HG03060 (cell line): ENCODE data around the gene LCE4A.
"Not testable (repeated sequence)": the region's sequence is repeated elsewhere in the genome, so short reads cannot be mapped to it uniquely, and the experiment has no call there.

Source experiments
- ATAC-seq: cut with Tn5 transposase; IDR thresholded peaks from one replicate; pipeline ENCODE4 v1.9.1; 2021; ENCODE audit warnings: low read depth, moderate number of reproducible peaks; ENCODE audit not compliant: unreplicated experiment

Gene LCE4A

DNA sequence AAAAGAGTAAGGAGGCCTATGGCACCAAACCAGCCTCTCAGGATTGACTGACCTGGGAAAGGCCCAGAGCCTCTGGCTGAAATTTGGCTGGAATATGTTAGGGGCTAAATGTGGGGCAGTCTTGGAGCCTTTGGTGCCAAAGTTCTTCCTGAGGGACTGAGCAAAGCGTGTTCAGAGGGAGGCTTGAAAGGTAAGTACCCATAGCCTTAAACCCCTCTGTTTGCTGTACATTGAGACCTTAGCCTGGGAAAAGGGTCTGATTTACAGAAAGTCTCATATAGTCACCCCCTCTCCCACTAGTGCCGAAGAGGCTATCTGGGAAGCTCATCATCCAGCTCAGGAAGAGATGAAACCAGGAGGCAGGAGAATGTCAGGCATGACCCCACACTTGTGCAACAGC lies at the start of gene LCE4A:
LCE4A (plus strand) TSS at position 301 of the 400 bp plus-strand sequence. CDS start 916 bp downstream, outside the sequence.
- no peak for ATAC-seq

- no peak for ATAC-seq
Measured at GRCh38 chr1:152658649-152659048, 49.3 kb upstream of the LCE4A start.

DNA sequence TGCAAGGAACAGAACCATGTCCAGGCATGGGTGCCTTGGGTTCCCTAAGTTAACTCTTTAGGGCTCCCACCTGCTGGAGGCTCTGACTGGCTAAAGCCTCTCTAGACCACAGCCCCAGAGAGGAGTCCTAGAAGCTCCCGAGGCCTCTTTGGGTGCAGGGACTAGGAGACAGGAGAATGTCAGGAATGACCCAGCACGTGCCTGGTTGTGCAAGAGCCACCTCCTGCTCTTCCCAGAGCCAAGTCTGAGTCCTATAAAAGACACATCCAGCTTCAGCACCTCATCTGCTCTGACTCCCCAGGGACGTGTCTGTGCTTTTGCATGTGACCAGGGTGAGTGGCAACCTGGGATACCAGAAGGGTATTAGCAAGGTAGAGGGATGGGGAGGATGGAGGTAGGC lies 44.9 kb upstream of the LCE4A start, which contains the start of gene LCE2D:
LCE2D (plus strand) TSS at position 283 of the 400 bp plus-strand sequence. CDS start 726 bp downstream, outside the sequence.
- no peak for ATAC-seq

GRCh38 chr1:152666171-152666570 lies 41.8 kb upstream of the LCE4A start:
- ATAC-seq: not testable (repeated sequence)

DNA sequence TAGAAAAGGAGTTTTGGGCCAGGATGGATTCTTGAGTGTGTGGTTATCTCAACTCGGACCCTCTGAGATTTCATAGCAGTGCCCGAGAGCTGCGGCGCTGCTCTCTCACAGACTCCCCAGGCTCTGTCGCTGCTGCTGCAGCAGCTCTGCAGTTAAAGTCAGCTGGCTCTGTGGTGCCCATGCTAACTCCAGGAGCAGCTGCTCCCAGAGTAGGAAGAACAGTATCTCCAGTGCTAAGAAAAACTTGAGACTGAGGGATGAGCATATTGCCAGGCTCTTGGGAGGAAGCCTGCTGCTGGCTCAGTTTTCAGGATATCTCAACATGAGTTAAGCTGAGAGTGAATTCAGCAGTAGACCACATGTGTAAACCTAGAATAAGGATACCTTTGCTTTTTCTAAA lies 40.3 kb upstream of the LCE4A start:
- no peak for ATAC-seq

- no peak for ATAC-seq
Measured at GRCh38 chr1:152673016-152673415, 34.9 kb upstream of the LCE4A start.

- ATAC-seq: not testable (repeated sequence)
Measured at GRCh38 chr1:152674983-152675382, 33.0 kb upstream of the LCE4A start, which contains the start of gene LCE2C. TSS of gene LCE2C (plus strand) at chr1:152675279. CDS start at chr1:152676016, 737 bp downstream.

DNA sequence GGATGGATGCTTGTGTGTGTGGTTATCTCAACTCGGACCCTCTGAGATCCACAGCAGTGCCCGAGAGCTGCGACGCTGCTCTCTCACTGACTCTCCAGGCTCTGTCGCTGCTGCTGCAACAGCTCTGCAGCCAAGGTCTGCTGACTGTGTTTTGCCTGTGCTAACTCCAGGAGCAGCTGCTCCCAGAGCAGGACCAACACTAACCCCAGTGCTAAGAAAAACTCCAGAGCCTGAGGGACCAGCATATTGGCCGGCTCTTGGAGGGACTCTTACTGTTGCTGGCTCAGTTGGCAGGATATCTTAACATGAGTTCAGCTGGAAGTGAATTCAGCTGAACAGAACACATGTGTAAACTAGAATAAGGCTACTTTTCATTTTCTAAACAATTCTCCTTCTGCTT lies 28.5 kb upstream of the LCE4A start:
- no peak for ATAC-seq

GRCh38 chr1:152681616-152682015 lies 26.3 kb upstream of the LCE4A start:
- ATAC-seq: no peak

GRCh38 chr1:152683846-152684245 lies 24.1 kb upstream of the LCE4A start:
- ATAC-seq: no peak

DNA sequence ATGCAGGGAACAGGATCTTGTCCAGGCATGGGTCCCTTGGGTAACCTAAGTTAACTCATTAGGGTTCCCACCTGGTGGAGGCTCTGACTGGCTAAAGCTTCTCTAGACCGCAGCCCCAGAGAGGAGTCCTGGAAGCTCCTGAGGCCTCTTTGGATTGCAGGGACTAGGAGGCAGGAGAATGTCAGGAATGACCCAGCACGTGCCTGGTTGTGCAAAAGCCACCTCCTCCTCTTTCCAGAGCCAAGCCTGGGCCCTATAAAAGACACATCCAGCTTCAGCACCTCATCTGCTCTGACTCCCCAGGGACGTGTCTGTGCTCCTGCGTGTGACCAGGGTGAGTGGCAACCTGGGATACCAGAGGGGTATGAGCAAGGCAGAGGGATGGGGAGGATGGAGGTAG lies 22.1 kb upstream of the LCE4A start, which contains the start of gene LCE2B:
LCE2B (plus strand) TSS at position 301 of the 400 bp plus-strand sequence. CDS start 721 bp downstream, outside the sequence.
- ATAC-seq: not testable (repeated sequence)

DNA sequence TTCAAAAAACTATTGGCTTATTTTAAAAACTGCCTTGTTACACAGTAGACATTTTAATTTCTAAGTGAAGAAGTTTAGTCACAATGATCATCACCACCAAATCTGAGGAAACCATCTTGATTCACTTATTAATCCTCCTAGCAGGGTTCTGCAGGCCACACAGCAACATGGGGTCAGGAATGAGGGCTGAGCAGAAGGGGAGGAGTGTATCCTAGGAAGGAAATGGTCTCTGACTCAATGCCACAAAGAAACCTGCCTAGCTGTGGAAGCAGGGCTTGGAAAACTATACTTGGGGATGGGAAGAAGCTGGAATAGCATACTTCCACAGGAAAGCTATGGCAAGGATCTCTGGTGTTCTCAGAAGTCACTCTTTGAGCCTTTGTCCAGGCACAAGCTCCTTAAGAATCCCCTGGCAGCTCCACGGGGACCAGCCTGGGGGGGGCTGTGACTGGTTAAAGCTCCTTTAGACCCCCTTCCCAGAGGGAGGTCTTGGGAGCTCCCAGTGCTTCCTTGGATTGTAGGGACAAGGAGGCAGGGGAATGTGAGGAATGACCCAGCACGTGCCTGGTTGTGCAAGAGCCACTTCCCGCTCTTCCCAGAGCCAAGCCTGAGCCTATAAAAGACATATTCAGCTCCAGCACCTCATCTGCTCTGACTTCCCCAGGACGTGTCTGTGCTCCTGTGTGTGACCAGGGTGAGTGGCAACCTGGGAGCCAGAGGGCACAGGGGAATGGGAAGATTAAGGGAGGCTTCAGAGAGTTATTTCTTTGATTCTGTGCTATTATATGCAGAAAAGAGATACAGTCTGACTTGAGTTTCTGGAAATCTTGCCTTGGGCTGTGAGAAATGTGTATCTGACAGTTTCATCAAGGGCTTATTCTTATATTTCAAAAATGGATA lies 10.0 kb upstream of the LCE4A start, which contains the start of gene LCE2A:
LCE2A (plus strand) TSS at position 645 of the 900 bp plus-strand sequence. CDS start 557 bp downstream, outside the sequence.
- ATAC-seq: no peak

GRCh38 chr1:152699746-152700145 lies 8.2 kb upstream of the LCE4A start:
- ATAC-seq: no peak

- no peak for ATAC-seq
Measured at GRCh38 chr1:152718238-152718637, 10.3 kb downstream of the LCE4A start.

DNA sequence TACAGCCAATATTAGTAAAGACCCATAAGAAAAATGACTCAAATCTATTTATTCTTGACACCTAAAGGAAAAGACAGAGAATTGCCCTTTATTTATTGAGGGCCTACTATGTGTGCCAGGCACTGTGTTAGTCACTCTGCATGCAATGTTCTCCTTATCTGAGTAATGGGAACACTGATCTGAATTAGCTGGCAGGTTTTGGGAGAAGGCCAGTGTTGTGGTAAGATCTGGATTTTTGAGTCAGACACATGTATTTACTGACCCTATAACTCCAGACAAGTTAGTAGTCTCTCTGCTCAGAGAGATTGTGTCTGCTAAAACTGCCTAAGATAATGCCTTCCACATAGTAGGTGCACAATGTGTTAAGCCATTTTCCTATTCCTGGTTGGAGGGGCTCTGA lies 17.3 kb downstream of the LCE4A start:
- no peak for ATAC-seq

DNA sequence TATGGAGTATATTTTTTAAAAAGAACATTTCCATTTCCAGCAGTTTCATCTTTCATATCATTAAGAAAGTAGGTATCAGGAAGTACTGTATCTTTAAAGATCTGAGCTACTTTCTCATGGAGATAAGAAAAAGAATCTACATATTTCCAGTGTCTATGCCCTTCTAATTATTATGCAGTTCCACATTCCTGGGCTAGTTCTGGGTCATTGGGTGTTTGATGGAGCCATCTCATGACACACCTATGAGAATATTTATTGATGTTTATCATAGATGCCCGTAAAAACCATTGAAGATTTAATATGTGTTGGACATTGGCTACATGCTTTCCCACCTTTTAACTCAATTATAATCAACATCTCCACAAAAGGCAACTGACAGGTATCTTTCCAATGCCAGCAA lies 21.0 kb downstream of the LCE4A start:
- no peak for ATAC-seq

GRCh38 chr1:152735648-152736047 lies 27.7 kb downstream of the LCE4A start:
- no peak for ATAC-seq

DNA sequence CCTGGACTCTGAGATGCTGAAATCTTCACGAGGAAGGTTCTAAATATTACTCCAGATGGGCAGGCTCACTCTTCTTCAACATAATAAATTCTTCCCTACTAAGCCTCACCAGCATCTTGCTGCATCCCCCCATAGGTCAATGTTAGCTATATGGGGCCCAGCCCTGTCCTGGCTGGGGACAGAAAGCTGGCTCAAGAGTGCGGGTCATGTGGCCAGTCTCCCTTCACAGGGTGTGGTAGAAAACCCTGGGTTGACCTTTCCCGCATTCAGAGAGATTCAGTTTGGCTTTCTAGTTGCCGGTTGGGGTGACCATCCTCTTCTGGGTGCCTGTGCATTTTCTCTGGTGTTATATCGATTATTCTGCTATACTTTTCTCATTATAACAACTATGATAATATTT lies 30.0 kb downstream of the LCE4A start:
- no peak for ATAC-seq

DNA sequence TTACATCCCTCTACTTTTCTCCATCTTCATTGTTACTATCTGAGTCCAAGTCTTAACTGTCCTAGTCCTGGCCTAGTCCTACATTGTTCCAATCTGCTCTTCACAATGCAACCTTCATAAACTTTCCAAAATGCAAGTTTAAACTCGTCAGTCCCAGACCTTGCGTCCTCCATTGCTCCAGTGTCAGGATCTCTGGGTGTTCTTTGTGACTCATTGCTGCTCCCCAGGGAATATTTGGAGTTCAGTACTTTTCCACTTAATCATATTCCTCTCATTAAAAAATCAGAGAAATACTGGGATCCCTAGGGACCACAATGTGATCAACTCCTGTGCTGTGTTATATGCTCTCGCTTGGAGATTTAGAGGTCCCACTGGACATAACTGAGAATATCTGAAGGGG lies 31.9 kb downstream of the LCE4A start:
- no peak for ATAC-seq

GRCh38 chr1:152741656-152742055 lies 33.7 kb downstream of the LCE4A start:
- no peak for ATAC-seq

GRCh38 chr1:152743371-152744145 lies 35.6 kb downstream of the LCE4A start:
- no peak for ATAC-seq
